HG03432 (cell line): ENCODE results near the gene SEC16A.
A peak's percentile ranks its signal among the peaks of the same experiment; 100 is the strongest.
"Not testable (repeated sequence)": the region's sequence is repeated elsewhere in the genome, so short reads cannot be mapped to it uniquely, and the experiment has no call there.

Experiments
- ATAC-seq: cut with Tn5 transposase; IDR thresholded peaks from one replicate; pipeline ENCODE4 v1.9.1; 2021; ENCODE audit warnings: mild to moderate bottlenecking, moderate library complexity; ENCODE audit not compliant: unreplicated experiment

The SEC16A gene

DNA sequence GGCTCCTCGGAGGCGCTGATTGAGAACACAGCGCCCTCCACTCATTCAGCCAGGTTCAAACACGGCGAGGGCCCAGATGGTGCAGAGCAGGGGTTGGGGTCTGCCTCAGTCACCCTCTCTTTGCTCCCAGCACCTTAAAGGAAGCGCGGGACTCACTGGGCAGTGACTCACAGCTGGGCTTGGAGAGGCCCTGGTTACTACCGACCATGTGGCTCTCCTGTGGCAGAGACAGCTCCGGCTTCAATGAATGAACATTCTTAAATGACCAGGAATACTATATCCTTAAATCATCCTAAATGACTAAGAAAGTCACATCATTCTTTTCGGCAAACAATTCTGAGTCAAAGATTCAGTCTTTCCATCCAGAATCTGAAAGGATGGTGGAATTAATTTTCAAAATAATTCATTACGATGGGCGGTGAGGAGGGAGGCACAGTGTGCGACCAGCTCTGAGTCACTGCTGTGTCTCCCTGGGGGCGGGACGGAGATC is 41.6 kb downstream of the SEC16A start:
- ATAC-seq, result no peak

DNA sequence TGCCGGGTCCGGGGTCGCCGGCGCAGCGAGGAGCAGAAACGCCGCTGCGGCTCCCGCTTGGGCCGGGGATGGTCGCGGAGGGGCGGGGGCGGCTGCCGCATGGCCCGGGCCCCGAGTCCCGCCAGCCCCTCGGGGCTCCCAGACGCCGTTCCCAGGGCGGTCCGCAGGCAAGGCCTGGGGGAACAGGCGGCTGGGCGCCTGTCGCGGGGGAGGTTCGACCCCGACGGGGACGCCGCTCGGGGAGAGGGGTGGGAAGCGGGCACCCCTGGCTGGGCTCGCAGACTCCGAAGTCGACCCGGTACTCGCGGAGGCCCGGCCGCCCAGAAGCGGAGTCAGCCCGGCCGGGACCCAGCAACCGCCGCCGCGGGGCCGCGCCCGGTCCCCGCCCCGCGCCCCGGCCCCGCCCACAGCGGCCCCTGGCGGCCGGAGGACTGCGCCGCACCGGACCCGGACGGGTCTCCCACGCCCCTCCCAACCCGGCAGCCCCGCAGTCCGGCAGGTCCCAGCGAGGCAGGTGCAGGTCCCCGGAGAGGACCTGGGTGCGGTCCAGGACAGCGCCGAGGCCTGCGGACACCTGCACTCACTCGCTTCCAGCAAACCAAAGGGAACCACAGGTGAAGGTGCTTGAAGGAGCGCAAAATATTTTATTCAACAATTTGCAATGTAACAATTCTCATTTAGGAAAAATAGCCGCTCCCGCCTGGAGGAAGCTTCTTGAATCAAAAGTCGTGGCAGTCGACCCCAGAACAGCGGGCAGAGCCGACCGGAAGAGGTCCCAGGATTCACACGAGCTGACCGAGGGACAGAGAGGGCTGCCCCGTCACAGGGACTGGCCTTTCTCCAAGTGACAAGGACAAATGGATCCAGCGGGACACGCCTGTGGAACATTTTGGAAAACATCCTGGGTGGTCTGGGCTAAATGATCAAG is 43.1 kb downstream of the SEC16A start, which contains the start of gene INPP5E:
Gene INPP5E, minus strand, starts transcription at position 365 of the 928 bp plus-strand sequence. CDS start 426 bp downstream, outside the sequence.
- peak; percentile 64 for ATAC-seq

DNA sequence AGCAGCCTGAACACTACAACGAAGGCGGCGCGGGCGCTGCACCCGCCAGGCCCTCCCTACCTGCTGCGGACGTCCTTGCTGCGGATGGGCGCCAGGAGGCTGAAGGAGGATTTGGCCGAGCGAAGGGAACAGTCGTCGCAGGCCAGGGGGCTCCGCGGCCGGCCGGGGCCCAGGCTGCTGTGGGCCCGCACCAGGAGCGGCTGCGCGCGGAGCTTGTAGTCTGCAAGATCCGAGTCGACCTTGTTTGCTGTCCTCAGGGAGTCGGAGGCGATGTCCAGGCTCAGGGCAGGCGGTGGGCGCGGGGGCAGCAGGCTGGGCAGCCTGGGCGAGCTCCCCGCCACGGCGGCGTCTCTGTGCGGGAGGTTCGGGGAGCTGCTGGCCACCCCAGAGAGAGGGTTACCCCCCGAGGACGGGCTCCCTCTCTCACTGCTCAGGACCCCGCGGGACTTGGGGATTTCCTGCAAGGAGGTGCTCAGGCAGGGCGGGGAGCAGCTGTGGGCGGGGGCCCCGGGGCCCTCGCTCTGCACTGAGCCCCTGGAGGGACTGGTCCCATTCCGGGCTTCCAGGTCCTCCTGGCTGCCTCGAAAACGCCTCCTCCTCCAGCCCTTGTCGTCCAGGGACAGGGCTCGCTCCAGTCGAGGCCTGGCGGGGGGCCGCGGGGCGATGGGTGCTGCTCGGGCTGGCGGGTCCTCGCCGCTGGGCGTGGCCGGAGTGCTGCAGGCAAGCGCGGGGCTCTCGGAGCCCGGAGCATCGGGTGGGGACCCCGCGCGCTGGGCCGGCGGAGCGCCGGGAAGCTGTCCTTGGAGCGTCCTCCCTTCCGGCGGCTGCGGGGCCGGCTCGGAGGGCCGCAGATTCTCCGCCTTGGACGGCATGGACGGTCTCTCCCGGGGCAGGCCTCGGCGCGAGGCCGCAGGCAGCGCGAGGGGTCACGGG is 44.0 kb downstream of the SEC16A start:
- peak; percentile 56 for ATAC-seq

DNA sequence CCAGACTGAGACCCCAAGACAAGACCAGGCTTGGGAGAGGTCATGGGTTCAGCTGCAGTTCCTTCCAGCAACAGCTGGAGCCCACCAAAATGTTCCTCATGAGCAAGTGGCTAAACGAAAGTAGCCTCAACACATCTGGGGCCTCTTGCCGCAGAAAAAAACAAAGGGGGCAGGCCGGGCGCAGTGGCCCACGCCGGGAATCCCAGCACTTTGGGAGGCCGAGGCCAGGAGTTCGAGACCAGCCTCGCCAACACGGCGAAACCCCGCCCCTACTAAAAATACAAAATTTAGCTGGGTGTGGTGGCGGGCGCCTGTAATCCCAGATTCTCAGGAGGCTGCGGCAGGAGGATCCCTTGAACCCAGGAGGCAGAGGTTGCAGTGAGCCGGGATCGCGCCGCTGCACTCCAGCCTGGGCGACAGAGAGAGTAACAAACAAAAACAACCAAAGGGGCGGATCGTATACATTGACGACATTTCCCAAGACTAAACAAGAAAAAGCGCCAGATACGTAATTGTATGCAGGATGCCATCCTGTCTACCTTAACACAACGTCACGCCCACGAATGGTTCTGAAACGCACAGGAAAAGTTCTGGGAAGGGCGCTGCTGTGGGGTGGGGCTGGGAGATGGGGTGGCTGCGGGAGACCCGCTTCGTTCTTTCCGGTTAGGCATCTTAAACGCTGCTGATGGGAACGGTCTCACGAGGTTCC is 44.8 kb downstream of the SEC16A start:
- no peak for ATAC-seq

DNA sequence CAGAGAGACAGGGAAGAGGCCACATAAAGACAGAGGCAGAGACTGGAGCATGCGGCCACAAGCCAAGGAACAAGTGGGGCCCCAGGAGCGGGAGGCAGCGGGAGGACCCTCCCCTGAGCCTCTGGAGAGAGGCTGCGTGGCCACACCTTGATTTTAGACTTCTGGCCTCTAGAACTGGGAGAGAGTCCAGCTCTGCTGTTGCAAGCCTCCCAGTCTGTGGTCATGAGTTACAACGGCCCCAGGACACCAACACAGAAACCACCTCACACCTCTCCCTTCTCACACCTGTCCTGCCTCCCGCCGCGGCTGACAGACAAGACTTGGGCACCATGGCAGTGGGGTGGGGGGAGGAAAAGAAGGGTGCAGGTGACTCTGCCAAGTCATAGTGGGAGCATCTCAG is 45.4 kb downstream of the SEC16A start:
- no peak for ATAC-seq

DNA sequence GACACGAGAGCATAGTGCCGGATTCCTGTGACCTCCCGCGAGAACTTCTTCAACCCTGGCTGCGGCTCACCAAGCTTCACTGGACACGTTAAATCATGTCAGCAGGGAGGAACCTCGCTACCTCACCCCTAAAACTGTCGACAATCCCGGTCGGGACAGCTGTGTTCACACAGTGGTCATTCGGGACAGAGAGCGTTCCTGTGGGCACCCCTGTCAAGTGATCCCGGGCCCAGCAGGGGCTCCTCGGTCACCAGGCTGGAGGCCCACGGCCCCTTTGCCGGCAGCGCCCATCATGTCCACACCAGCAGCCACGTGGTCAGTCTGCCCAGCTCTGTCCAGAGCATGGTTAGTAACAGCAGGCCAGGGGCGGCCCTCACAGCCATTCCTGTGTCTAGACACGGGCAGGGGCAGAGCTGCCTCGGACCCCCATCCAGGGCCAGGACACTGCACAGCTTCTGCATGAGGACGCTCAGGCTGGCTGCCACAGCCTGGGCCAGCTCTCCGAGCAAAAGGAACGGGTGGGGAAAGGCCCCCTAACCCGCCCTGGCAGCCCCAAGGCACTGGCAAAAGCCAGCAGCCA is 46.7 kb downstream of the SEC16A start:
- no peak for ATAC-seq

DNA sequence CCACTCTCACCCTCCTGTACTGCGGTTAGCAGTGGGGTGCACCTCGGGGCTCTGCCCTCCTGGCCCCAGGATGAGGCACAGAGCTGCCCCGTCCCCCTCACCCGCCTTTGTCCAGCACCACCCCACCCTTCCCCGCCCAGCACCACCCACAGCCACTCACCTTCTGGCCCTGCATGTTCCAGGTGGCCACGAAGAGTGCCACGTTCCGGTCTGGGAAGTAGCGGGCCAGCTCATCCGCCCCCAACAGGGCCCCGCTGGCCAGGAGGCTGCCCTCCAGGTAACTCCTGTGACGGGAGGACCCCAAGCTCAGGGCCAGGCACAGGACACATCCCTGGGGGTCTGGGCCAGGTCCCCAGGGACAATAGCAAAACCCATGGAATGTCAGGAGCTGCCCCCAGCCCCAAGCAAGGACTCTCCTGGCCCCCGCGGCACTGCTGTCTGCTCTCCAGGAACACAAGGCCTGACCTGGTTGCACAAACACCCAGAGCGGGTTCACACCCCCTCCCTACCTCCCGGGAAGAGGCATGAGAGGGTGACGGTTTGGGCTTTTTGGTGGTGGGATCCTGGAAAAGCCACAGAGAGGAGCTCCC is 48.2 kb downstream of the SEC16A start:
- no peak for ATAC-seq

DNA sequence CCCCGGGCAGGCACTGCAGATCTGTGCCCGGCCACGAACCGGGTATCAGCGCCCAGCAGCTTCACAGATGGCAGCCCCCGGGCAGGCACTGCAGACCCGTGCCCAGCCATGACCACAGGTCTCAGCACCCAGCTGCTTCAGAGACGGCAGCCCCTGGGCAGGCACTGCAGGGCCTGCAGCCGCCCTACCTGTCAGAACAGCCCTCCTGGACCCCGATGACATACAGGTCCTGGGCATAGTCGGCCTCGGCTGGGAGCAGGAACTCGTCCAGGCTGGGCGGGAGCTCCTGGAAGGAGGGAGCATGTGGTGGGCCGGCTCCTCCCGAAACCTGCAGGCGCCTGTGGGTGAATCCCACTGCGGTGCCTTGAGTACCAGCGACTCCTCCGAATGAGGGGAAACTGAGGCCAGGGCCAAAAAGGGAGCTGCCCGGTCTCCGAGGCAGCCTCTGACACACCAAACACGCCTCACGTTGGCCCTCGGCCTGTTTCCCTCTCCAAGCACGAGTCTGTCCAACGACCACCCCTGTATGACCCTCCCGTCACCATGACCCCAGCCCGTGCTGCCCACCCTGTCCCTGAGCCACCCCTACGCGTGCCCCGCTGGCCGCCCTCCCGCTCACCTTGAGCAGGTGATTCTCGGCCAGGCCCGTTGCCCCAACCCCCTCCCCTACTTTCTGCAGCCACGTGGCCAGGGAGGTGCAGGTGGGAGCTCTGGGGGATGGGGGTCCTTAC is 48.8 kb downstream of the SEC16A start:
- ATAC-seq, result no peak

DNA sequence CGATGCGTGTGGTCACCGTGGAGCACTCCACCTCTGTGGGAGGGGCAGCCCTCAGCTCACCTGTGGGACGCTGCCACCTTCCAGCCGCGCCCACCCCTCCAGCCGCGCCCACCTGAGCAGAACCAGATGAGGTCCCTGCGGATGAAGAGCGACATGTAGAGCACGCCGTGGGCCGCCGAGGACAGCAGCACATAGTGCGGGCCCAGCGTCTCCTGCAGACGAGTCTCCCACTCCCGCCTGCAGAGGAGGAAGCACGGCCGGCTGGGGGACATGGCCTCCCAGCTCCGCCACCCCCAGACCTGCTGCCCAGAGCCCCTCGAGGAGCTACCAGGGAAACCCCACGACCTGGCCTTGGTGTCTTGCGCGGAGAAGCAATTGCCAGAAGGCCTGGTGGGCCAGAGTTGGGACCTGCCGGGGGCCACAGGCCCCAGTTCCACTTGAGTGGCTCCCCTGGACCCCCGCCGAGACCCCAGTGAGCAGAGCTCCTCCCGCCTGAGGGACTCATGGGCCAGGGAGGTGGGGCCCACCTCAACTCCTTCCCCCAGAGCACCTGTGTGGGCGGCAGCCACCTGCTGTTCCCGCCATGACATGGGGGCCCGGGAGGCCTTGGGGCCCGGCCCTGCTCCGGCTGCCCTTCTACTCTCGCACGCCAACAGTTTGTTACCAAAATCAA is 49.7 kb downstream of the SEC16A start:
- ATAC-seq, result no peak

DNA sequence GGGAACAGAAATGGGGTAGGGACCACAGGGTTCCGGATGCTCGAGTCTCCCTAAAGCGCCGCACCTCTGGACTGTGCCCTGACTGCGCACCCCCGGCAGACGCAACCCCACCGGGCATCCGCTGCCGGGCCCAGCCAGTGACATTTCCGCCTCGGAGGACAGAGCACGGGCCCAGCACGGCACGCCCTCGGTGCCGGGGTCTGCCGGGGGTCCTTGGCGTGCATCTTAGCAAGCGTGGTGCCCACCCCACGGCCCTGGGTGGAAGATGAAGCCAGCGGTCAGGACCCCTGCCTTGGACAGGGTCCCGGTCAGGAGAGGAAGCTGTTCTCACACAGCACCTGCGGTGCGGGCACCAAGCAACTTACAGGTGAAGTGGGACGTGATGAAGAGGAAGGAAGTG is 50.2 kb downstream of the SEC16A start:
- no peak for ATAC-seq

DNA sequence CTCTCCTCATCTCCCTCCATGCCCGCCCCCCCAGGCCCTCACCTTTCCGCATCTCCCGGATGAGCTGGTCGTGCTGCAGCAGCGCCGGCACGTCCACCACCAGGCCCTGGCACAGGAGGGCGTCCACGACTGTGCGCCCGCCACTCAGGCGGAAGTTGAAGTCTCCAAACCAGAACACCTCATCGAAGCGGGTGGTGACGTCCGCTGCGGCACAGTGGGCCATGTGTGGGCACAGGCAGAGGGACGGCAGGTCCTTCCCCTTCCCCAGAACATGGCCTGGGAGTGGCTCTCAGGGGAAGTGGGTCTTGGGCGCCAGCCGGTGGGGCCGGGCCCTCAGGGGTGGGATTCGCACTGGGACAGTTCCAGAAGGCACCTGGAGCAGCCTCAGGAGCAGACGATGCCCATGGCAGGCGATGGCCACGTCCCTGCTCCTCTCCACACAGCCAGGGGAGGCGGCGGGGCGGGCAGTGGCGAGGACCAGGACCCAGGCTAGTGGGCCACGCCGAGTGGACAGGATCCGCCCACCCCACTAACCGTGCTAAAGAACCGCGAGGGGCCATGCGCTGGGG is 51.0 kb downstream of the SEC16A start:
- no peak for ATAC-seq

DNA sequence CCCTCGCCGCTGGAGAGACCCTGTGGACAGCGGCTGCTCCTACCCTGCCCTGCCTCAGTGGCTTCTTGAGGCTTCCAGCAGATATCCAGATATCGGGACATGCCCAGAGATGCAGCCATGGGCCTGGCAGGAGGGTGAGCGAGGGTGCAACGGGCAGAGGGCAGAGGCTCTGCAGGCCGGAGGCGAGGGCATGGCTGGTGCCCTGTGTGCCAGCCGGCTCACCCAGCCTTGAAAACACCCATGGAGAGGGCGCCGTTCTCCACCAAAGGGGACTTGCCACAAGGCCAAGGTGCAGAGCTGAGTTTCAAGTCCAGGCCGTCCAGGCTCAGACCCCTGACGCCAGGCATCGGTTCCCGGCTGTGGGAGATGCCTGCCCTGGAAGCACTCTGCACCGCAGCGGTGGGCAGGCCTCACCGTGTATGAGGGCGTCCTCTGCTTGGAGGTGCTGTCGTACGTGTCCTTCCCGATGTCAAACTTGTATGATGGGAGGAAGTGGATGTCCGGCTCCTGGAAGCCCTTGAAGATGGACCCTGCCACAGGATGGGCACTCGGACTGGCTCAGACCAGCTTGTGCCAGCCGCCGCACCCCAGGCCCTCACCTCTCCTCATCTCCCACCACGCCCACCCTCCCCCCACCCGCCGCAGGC is 52.1 kb downstream of the SEC16A start:
- ATAC-seq, result no peak

DNA sequence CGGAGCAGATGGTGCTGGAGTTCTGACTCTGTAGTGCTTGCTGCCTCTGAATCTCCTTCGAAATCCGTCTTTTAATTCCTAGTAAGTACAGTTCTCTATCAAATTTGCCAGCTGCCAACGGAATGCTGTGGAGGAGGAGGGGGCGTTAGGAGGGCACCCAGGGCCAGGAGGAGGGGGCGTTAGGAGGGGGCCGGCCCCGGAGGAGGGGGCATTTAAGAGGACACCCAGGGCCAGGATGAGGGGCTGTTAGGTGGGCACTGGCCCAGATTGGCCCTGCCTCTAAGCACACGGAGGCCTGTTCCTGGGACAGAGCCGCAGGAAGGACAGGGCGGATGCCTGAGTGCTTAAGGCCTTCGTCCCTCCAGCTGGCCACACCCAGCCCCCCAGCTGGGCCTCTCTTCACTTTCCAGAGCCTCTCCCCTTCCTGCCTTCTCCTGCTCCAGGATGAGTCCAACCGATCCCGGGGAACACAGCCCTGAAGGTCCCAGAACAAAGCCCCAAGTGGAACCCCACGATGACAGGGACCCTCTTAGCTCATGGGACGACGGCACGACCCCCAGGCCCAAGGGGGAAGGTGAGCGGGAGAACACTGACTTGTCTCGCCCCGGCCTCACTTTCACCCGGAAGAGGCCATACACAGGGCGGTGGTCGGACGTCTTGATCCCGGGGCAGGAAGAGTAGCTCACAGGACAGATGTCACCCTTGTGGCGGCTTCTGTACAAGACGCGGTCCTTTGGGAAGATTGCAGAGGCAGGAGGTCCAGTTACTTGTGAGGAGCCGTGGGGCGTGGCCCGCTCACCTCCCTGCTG is 53.0 kb downstream of the SEC16A start:
- ATAC-seq, result no peak

DNA sequence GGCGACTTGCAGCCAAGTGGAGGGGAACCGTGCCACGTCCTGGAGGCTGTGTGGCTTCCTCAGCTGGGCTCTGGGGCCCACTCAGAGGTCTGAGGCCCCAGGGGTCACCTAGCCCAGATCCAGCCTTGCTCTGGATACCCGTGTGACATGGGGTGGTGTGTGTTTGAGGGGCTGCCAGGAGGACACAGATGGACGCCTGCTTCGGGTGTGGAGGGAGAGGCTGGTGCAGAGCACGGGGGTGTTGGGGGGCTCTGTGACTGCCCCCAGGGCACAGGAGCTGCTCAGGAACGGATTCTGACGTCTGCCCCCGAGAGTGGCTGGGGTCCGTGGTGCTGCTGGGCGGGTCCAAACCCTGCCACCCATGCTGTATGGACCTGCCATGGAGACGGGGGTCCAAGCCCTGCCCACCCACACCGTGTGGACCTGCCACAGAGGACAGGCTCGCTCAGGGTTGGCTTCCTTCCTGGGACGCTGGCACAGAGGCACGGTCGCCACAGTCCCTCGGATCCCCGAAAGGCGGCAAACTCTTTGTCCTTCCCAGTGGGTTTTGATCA is 53.7 kb downstream of the SEC16A start:
- ATAC-seq, result no peak

DNA sequence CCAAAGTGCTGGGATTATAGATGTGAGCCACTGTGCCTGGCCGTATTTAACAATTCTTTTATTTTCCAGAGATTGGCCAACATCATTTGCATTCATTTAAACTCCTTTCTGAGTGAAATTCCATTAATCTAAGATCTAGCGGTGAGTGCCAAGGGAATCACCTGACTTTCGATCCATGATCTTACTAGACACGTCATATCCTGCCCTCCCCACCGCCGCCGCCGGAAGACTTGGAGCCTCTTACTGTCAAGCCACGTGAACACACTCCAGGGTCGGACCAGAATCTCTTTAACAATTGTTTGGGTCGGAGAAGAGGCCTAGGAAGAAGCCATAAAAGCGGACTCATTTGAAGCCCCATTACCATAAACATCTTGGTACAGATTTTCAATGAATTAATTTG is 56.1 kb downstream of the SEC16A start:
- no peak for ATAC-seq

DNA sequence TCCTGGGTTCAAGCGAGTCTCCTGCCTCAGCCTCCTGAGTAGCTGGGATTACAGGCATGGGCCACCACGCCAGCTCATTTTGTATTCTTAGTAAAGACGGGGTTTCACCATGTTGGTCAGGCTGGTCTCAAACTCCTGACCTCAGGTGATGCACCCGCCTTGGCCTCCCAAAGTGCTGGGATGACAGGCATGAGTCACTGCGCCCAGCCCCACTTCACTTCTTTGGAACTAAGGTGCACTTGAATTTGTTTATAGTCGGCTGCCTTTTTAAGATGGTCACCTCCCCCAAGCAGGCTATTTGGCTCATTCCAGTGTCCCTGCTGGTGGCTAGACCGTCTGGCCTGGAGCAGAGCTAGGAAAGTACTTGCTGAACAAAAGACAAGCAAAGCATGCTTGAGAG is 57.5 kb downstream of the SEC16A start:
- not testable (repeated sequence) for ATAC-seq
